HCT116 (cell line): ENCODE measurements around the gene ROR2.
"Not testable (repeated sequence)": the region's sequence is repeated elsewhere in the genome, so short reads cannot be mapped to it uniquely, and the experiment has no call there.

Experiments used
- CBX3 ChIP-seq: IDR thresholded peaks from 2 replicates; pipeline ENCODE4 v1.6.1; 2012; ENCODE audit warnings: low read depth
- EZH2 ChIP-seq: fragments of 200-600 bp; sonication (generic); IDR thresholded peaks from 2 replicates; pipeline ENCODE4 v1.6.1; 2017; ENCODE audit warnings: antibody characterized with exemption, mixed run types
- POLR2AphosphoS5 ChIP-seq: IDR thresholded peaks from 2 replicates; pipeline ENCODE4 v1.6.1; 2011; ENCODE audit warnings: mild to moderate bottlenecking, low read depth, low read length, moderate library complexity
- TF ChIP-seq, protein P1 (sequence below), 3 experiments: fragments of 200-600 bp in 1 of 3; sonication (generic) in 1 of 3; IDR thresholded peaks in 2 of 3; conservative IDR thresholded peaks in 1 of 3; 2 replicates each; pipeline ENCODE4 v1.5.1; 2012 to 2017; ENCODE audit warnings: low read depth in 2 of 3, low read length in 2 of 3, antibody characterized with exemption in 1 of 3, borderline replicate concordance in 1 of 3, control low read depth in 1 of 3, mild to moderate bottlenecking in 1 of 3, mixed read lengths in 1 of 3, mixed run types in 1 of 3, moderate library complexity in 1 of 3; ENCODE audit not compliant: insufficient read depth in 1 of 3

DNA sequence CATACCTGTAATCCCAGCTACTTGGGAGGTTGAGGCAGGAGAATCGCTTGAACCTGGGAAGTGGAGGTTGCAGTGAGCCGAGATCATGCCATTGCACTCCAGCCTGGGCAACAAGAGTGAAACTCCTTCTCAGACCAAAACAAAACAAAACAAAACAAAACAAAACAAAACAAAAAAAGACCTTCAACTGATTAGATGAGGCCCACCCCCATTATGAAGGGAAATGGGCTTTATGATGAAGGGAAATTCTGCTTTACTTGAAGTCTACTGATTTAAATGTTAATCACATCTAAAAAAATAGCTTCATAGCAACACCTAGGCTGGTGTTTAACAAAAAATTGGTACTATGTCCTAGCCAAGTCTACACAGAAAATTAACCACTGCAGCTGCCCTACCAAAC is 25.2 kb upstream of the ROR2 start:
- TF ChIP-seq POLR2AphosphoS5, EZH2, CBX3: not testable (repeated sequence)
- TF ChIP-seq, protein P1, sequence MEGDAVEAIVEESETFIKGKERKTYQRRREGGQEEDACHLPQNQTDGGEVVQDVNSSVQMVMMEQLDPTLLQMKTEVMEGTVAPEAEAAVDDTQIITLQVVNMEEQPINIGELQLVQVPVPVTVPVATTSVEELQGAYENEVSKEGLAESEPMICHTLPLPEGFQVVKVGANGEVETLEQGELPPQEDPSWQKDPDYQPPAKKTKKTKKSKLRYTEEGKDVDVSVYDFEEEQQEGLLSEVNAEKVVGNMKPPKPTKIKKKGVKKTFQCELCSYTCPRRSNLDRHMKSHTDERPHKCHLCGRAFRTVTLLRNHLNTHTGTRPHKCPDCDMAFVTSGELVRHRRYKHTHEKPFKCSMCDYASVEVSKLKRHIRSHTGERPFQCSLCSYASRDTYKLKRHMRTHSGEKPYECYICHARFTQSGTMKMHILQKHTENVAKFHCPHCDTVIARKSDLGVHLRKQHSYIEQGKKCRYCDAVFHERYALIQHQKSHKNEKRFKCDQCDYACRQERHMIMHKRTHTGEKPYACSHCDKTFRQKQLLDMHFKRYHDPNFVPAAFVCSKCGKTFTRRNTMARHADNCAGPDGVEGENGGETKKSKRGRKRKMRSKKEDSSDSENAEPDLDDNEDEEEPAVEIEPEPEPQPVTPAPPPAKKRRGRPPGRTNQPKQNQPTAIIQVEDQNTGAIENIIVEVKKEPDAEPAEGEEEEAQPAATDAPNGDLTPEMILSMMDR (IDR thresholded peaks at IDR 0.05 in 2 of 3, conservative IDR thresholded peaks at IDR 0.05 in 1 of 3; ENCODE audit: borderline replicate concordance in 1 of 3, insufficient read depth in 1 of 3, low read depth in 2 of 3, low read length in 2 of 3), result not testable (repeated sequence)
